HCT116 (cell line): Measurements from ENCODE around the gene CNN2. TPM values are rescaled to one million over a fixed set of nuclear protein-coding genes. Genes with fewer than 3 reads are reported as not detected.
A peak's percentile ranks its signal among the peaks of the same experiment; 100 is the strongest.

Experiments
- ATAC-seq: fragments of 200-7000 bp; cut with Tn5 transposase; 2 replicates; pipeline ENCODE4 v1.9.1; 2020; ENCODE audit warnings: mild to moderate bottlenecking, moderate library complexity
- BruUV-seq: library from RNA; stranded (reverse); fragments of 400-500 nt; replicated peaks from 2 replicates; lab custom pipeline; 2021; lab: Mats Ljungman, UMichigan
- CTCF ChIA-PET: fragments of 300-600 bp; sonication (Branson Sonifier 250); formaldehyde crosslinking; loops from one replicate; lab custom pipeline; 2021; ENCODE audit warnings: antibody characterized with exemption; lab: Charles Lee
- POLR2A ChIA-PET: fragments of 300-600, 350-600 bp; sonication (Branson Sonifier 250); formaldehyde crosslinking; loops from one replicate; lab custom pipeline; 2021; ENCODE audit warnings: antibody characterized with exemption; lab: Charles Lee
- RAD21 ChIA-PET, 2 experiments: fragments of 300-600 bp; sonication (Branson Sonifier 250); formaldehyde crosslinking; loops; one replicate each; lab custom pipeline; 2023; ENCODE audit warnings: low total read pairs in 2 of 2; ENCODE audit not compliant: uncharacterized antibody in 2 of 2, unreplicated experiment in 2 of 2, low non-redundant PET in 1 of 2; lab: Charles Lee
- DNase-seq: peaks from one replicate; pipeline ENCODE4 v3.0.0-alpha.2; 2010; ENCODE audit warnings: low read depth, low spot score
- H2AFZ ChIP-seq: fragments of 200-600 bp; shearing (Covaris generic), sonication (generic); 2 replicates; pipeline ENCODE4 v1.6.1; 2017; ENCODE audit warnings: low read depth, mixed run types, mixed read lengths, antibody characterized with exemption, low read length; ENCODE audit not compliant: poor library complexity, severe bottlenecking
- H3K27ac ChIP-seq: 2 replicates; pipeline ENCODE4 v1.5.1; 2012; ENCODE audit warnings: low read depth, low read length
- H3K27me3 ChIP-seq: fragments of 200-600 bp; sonication (generic); 2 replicates; pipeline ENCODE4 v1.6.1; 2016; ENCODE audit warnings: mixed run types, low read length, mixed read lengths; ENCODE audit not compliant: insufficient read depth
- H3K36me3 ChIP-seq, 2 experiments: fragments of 200-500 bp in 1 of 2; fragments of 200-600 bp in 1 of 2; sonication (Bioruptor generic) in 1 of 2; sonication (generic) in 1 of 2; 2 replicates each; pipeline versions ENCODE4 v1.5.1 to v1.6.1; 2014 to 2016; ENCODE audit warnings: low read length in 2 of 2, inconsistent platforms in 1 of 2, mixed read lengths in 1 of 2, mixed run types in 1 of 2; ENCODE audit not compliant: insufficient read depth in 2 of 2, control insufficient read depth in 1 of 2
- H3K4me1 ChIP-seq, 2 experiments: fragments of 200-600 bp in 1 of 2; sonication (generic) in 1 of 2; 2 replicates each; pipeline versions ENCODE4 v1.5.1 to v1.6.1; 2012 to 2017; ENCODE audit warnings: low read length in 2 of 2, inconsistent platforms in 1 of 2, mild to moderate bottlenecking in 1 of 2, mixed read lengths in 1 of 2, mixed run types in 1 of 2, moderate library complexity in 1 of 2; ENCODE audit not compliant: insufficient read depth in 2 of 2, control insufficient read depth in 1 of 2
- H3K4me2 ChIP-seq: fragments of 200-600 bp; sonication (generic); 2 replicates; pipeline ENCODE4 v1.6.1; 2017; ENCODE audit warnings: mixed run types, low read length, mixed read lengths
- H3K4me3 ChIP-seq, 2 experiments: fragments of 200-600 bp in 1 of 2; sonication (generic) in 1 of 2; replicated peaks in 1 of 2; 2 replicates each; pipeline ENCODE4 v1.5.1; 2011 to 2016; ENCODE audit warnings: low read length in 2 of 2, control low read depth in 1 of 2, low read depth in 1 of 2, mild to moderate bottlenecking in 1 of 2, mixed read lengths in 1 of 2, mixed run types in 1 of 2
- H3K79me2 ChIP-seq: fragments of 200-600 bp; sonication (generic); 2 replicates; pipeline ENCODE4 v1.6.1; 2017; ENCODE audit warnings: mild to moderate bottlenecking, mixed run types, low read length, moderate library complexity, mixed read lengths; ENCODE audit not compliant: insufficient read depth
- H3K9ac ChIP-seq: fragments of 200-600 bp; sonication (generic); 2 replicates; pipeline ENCODE4 v1.6.1; 2016; ENCODE audit warnings: low read length, mixed read lengths
- H3K9me2 ChIP-seq: fragments of 200-600 bp; sonication (generic), shearing (Covaris generic); 2 replicates; pipeline ENCODE4 v1.6.1; 2017; ENCODE audit warnings: mixed run types, mild to moderate bottlenecking, moderate library complexity; ENCODE audit not compliant: insufficient read depth
- H3K9me3 ChIP-seq, 2 experiments: fragments of 200-500 bp in 1 of 2; fragments of 200-600 bp in 1 of 2; sonication (Bioruptor generic) in 1 of 2; sonication (generic) in 1 of 2; 2 replicates each; pipeline ENCODE4 v1.6.1; 2014 to 2017; ENCODE audit warnings: low read length in 2 of 2, mixed read lengths in 2 of 2, inconsistent platforms in 1 of 2, low read depth in 1 of 2, mild to moderate bottlenecking in 1 of 2, mixed run types in 1 of 2, moderate library complexity in 1 of 2; ENCODE audit not compliant: control insufficient read depth in 1 of 2, insufficient read depth in 1 of 2
- H4K20me1 ChIP-seq: fragments of 200-600 bp; sonication (generic), shearing (Covaris generic); 2 replicates; pipeline ENCODE4 v1.6.1; 2017; ENCODE audit warnings: mixed run types, mild to moderate bottlenecking, moderate library complexity; ENCODE audit not compliant: insufficient read depth
- CEBPB ChIP-seq: IDR thresholded peaks from 2 replicates; pipeline ENCODE4 v1.6.1; 2012; ENCODE audit warnings: low read depth
- CTCF ChIP-seq, 3 experiments: fragments of 200-600 bp in 1 of 3; sonication (generic) in 1 of 3; IDR thresholded peaks in 2 of 3; conservative IDR thresholded peaks in 1 of 3; 2 replicates each; pipeline ENCODE4 v1.5.1; 2012 to 2017; ENCODE audit warnings: low read depth in 2 of 3, low read length in 2 of 3, antibody characterized with exemption in 1 of 3, borderline replicate concordance in 1 of 3, control low read depth in 1 of 3, mild to moderate bottlenecking in 1 of 3, mixed read lengths in 1 of 3, mixed run types in 1 of 3, moderate library complexity in 1 of 3; ENCODE audit not compliant: insufficient read depth in 1 of 3
- ELF1 ChIP-seq: IDR thresholded peaks from 2 replicates; pipeline ENCODE4 v1.6.1; 2012; ENCODE audit warnings: low read depth, borderline replicate concordance
- EZH2 ChIP-seq: fragments of 200-600 bp; sonication (generic); IDR thresholded peaks from 2 replicates; pipeline ENCODE4 v1.6.1; 2017; ENCODE audit warnings: antibody characterized with exemption, mixed run types
- EZH2phosphoT487 ChIP-seq: fragments of 200-600 bp; IDR thresholded peaks from 2 replicates; pipeline ENCODE4 v1.6.1; 2018; ENCODE audit warnings: antibody characterized with exemption, borderline replicate concordance
- FOSL1 ChIP-seq: IDR thresholded peaks from 2 replicates; pipeline ENCODE4 v1.6.1; 2012; ENCODE audit warnings: low read depth
- JUND ChIP-seq: IDR thresholded peaks from 2 replicates; pipeline ENCODE4 v1.6.1; 2012
- POLR2A ChIP-seq: IDR thresholded peaks from 2 replicates; pipeline ENCODE4 v1.7.0; 2011; ENCODE audit warnings: borderline replicate concordance; ENCODE audit not compliant: insufficient read depth, insufficient read length; ENCODE audit errors: extremely low read depth
- POLR2AphosphoS5 ChIP-seq: IDR thresholded peaks from 2 replicates; pipeline ENCODE4 v1.6.1; 2011; ENCODE audit warnings: mild to moderate bottlenecking, low read depth, low read length, moderate library complexity
- RAD21 ChIP-seq: IDR thresholded peaks from 2 replicates; pipeline ENCODE4 v1.6.1; 2012; ENCODE audit warnings: low read depth, mild to moderate bottlenecking
- SIN3A ChIP-seq: IDR thresholded peaks from 2 replicates; pipeline ENCODE4 v1.6.1; 2012; ENCODE audit warnings: low read depth
- SP1 ChIP-seq: IDR thresholded peaks from 2 replicates; pipeline ENCODE4 v1.6.1; 2012; ENCODE audit warnings: low read depth
- ZNF274 ChIP-seq: fragments of 200-500 bp; sonication (Bioruptor generic); IDR thresholded peaks from 2 replicates; pipeline ENCODE4 v1.6.1; 2014; ENCODE audit warnings: mild to moderate bottlenecking, low read depth, low read length, inconsistent platforms
- intact Hi-C: fragments of 100-400 bp; cut with micrococcal nuclease; formaldehyde crosslinking; loops from 2 replicates; pipeline ENCODE4 v1.10.0; 2022
- total RNA-seq: library from RNA; stranded (reverse); gene quantifications from one replicate; pipeline ENCODE4 v1.2.1, GENCODE V29; 2021; ENCODE audit not compliant: unreplicated experiment
- TF ChIP-seq, protein P1 (sequence below): IDR thresholded peaks from 2 replicates; pipeline ENCODE4 v1.6.1; 2012
- TF ChIP-seq, protein P2 (sequence below): IDR thresholded peaks from 2 replicates; pipeline ENCODE4 v1.6.1; 2011; ENCODE audit warnings: mild to moderate bottlenecking, low read length, moderate library complexity; ENCODE audit not compliant: insufficient replicate concordance; ENCODE audit errors: extremely low read depth
- TF ChIP-seq, protein P3 (sequence below): IDR thresholded peaks from 2 replicates; pipeline ENCODE4 v1.6.1; 2012
- TF ChIP-seq, protein P4 (sequence below): IDR thresholded peaks from 2 replicates; pipeline ENCODE4 v1.6.1; 2012; ENCODE audit warnings: low read depth

CNN2 gene
- total RNA-seq, 1 experiment from 2014 or later = 212 TPM

DNA sequence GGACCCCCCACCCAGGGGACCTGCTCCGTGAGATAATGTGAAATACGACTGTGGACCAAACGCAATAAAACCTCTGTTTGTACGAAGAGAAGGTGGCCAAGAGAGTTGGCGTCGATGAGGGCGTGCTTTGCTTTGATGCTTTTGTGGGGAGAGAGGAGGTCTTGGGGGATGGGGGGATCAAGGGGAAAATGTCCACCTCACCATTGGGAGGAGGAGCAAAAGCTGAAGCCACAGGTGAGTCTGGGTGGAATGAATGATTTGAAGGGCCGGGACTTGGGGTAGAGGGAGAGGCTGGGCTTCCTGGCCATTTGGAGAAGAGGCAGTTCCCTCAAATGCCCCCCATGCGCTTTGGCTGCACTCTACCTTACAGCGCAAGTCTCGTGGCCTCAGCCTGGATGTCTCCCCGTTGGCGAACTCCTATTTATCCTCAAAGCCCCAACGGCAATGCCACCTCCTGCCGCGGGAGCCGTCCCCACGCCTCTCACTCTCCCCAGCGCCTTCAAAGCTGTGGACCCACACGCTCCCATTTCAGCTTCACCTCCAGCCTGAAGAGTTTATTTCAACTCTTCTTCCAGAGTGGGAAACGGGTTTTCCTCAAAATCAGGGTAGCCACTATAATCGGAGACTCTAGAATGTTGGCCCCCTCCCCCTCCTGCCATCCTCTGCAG is 12.7 kb downstream of the CNN2 start:
- no peaks in the 10 kb centered on the region for H4K20me1 ChIP-seq
- intact Hi-C loops = no loop called here
- peak overlapping the region; percentile 67 for H3K9ac ChIP-seq
- H3K27me3 ChIP-seq = no peaks in the 10 kb centered on the region
- CTCF ChIA-PET = interaction anchor here (1.1 kb wide), 3 partner anchors 11 to 227 kb away, joined by 3 to 7 read pairs (median 4); no protein-coding TSS in a partner anchor
- POLR2A ChIA-PET = interaction anchor here (0.7 to 7.8 kb wide), 6 partner anchors 12 to 230 kb away, joined by 3 to 85 read pairs (median 6); partner anchors contain the start of genes CIRBP, CNN2, RNU6-2 and WDR18
- no peaks in the 10 kb centered on the region for H3K9me2 ChIP-seq
- no peak for DNase-seq
- H3K4me1 ChIP-seq = peaks cover 25 to 60% of the 10 kb centered on the region in 2 experiments
- H3K36me3 ChIP-seq = peaks cover 4 to 12% of the 10 kb centered on the region in 2 experiments; a peak in 3 of 4 replicates
- RAD21 ChIA-PET = interaction anchor here (1.0 to 1.1 kb wide), 2 partner anchors 12 to 14 kb away, joined by 4 read pairs; no protein-coding TSS in a partner anchor
- peak overlapping the region; percentile 71 for H3K27ac ChIP-seq
- BruUV-seq = no TSS peak
- ATAC-seq = no peak
- H3K4me3 ChIP-seq = peak overlapping the region; percentile 91
- H2AFZ ChIP-seq = no peak overlapping the region
- H3K4me2 ChIP-seq = peak overlapping the region; percentile 88
- H3K9me3 ChIP-seq = no peaks in the 10 kb centered on the region
- peaks cover 17% of the 10 kb centered on the region; the same call in 1 of the 2 replicates for H3K79me2 ChIP-seq
- TF ChIP-seq RAD21 (no peak), CEBPB (no peak), POLR2AphosphoS5 (no peak), EZH2phosphoT487 (no peak), ZNF274 (no peak), EZH2 (no peak), SIN3A (no peak), CTCF (IDR thresholded peaks at IDR 0.05 in 2 of 3, conservative IDR thresholded peaks at IDR 0.05 in 1 of 3; ENCODE audit: borderline replicate concordance in 1 of 3, insufficient read depth in 1 of 3, low read depth in 2 of 3, low read length in 2 of 3) (no peak), SP1 (no peak), JUND (no peak), POLR2A (no peak), FOSL1 (no peak), ELF1 (no peak)
- TF ChIP-seq, protein P1, sequence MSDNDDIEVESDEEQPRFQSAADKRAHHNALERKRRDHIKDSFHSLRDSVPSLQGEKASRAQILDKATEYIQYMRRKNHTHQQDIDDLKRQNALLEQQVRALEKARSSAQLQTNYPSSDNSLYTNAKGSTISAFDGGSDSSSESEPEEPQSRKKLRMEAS = no peak
- TF ChIP-seq, protein P2, sequence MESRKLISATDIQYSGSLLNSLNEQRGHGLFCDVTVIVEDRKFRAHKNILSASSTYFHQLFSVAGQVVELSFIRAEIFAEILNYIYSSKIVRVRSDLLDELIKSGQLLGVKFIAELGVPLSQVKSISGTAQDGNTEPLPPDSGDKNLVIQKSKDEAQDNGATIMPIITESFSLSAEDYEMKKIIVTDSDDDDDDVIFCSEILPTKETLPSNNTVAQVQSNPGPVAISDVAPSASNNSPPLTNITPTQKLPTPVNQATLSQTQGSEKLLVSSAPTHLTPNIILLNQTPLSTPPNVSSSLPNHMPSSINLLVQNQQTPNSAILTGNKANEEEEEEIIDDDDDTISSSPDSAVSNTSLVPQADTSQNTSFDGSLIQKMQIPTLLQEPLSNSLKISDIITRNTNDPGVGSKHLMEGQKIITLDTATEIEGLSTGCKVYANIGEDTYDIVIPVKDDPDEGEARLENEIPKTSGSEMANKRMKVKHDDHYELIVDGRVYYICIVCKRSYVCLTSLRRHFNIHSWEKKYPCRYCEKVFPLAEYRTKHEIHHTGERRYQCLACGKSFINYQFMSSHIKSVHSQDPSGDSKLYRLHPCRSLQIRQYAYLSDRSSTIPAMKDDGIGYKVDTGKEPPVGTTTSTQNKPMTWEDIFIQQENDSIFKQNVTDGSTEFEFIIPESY = no peak
- TF ChIP-seq, protein P3, sequence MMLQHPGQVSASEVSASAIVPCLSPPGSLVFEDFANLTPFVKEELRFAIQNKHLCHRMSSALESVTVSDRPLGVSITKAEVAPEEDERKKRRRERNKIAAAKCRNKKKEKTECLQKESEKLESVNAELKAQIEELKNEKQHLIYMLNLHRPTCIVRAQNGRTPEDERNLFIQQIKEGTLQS = no peak
- TF ChIP-seq, protein P4, sequence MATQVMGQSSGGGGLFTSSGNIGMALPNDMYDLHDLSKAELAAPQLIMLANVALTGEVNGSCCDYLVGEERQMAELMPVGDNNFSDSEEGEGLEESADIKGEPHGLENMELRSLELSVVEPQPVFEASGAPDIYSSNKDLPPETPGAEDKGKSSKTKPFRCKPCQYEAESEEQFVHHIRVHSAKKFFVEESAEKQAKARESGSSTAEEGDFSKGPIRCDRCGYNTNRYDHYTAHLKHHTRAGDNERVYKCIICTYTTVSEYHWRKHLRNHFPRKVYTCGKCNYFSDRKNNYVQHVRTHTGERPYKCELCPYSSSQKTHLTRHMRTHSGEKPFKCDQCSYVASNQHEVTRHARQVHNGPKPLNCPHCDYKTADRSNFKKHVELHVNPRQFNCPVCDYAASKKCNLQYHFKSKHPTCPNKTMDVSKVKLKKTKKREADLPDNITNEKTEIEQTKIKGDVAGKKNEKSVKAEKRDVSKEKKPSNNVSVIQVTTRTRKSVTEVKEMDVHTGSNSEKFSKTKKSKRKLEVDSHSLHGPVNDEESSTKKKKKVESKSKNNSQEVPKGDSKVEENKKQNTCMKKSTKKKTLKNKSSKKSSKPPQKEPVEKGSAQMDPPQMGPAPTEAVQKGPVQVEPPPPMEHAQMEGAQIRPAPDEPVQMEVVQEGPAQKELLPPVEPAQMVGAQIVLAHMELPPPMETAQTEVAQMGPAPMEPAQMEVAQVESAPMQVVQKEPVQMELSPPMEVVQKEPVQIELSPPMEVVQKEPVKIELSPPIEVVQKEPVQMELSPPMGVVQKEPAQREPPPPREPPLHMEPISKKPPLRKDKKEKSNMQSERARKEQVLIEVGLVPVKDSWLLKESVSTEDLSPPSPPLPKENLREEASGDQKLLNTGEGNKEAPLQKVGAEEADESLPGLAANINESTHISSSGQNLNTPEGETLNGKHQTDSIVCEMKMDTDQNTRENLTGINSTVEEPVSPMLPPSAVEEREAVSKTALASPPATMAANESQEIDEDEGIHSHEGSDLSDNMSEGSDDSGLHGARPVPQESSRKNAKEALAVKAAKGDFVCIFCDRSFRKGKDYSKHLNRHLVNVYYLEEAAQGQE = no peak
